HG03095 (cell line): ENCODE results near the gene RAB3GAP2.
"Not testable (repeated sequence)": the region's sequence is repeated elsewhere in the genome, so short reads cannot be mapped to it uniquely, and the experiment has no call there.

Experiments
- ATAC-seq: cut with Tn5 transposase; IDR thresholded peaks from one replicate; pipeline ENCODE4 v1.9.1; 2021; ENCODE audit warnings: moderate library complexity; ENCODE audit not compliant: unreplicated experiment

The RAB3GAP2 gene

DNA sequence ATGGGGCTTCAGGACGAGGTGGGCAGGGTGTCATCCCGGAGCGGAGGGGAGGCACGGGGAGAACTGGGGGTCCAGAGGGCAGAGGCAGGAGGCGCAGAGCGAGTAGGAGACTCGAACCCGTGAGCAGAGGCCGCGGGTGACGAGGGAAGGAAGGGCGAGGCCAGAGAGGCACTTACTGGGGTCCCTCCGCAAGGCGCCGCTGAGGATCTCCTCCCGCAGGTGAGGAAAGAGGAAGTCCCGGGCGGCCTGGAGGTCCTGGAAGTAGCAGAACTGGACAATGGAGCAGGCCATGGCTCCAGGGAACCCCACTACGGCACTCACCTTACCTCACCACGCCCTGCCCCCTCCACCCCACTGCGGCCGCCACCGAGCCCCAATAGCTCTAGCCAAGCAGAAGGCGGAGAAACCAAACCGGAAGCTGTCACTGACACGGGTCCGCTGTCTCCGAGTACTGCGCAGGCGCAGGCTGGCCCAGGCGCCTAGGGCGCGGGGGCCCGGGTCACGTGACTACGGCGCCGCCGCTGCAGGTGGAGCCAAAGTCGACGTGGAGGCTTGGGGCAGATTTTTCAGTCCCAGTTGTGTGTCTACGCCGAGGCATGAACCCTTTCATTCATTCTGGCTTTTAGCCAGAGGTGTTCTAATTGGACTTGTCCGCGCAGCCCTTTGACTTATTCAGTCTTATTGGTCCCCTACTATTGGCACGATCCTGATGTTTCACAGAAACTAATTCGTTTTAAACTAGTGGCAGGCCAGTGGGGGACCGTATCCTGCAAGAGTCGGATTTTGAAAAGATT is at the start of gene RAB3GAP2:
RAB3GAP2 (minus strand) TSS at position 407 of the 794 bp plus-strand sequence; CDS start at position 291, 116 bp downstream.
- peak; percentile 95 for ATAC-seq

GRCh38 chr1:220321758-220322157 is 49.5 kb upstream of the RAB3GAP2 start:
- no peak for ATAC-seq

DNA sequence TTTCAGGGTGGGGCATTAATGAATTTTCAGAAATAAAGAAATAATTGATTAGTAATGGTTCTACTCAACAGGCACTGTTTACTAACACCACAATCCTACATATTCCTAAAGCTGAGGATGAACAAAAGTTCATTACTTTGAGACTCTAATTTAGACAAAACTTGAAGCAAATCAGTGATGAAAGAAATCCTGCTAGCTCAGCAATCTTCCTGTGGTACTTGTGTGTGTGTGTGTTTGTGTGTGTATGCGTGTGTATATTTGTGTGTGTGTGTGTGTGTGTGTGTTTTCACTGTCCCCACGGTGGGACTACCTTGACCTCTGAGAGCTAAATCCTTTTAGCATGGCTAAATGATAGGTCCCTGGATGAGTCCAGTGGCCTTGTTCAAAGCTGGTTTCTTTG is 48.5 kb upstream of the RAB3GAP2 start:
- no peak for ATAC-seq

- ATAC-seq, result no peak
Observed at GRCh38 chr1:220318673-220319072, 46.4 kb upstream of the RAB3GAP2 start.

DNA sequence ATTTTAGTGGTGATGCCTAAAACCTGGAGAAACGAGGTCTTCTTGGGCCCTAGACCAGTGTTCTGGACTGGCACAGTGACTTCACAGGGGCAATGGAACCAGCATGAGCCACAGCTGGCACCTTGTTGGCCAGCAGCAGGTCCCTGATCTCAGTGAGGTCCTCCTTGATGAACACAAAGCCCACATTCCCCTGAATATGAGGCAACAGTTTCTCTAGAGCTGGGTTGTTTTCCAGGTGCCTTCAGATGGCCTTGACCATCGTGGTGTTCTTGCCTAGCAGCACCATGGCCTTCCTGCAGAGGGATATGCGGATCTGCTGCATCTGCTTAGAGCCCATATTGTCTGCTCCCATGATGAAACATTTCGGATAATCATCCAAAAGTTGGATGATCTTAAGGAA is 44.9 kb upstream of the RAB3GAP2 start:
- no peak for ATAC-seq

DNA sequence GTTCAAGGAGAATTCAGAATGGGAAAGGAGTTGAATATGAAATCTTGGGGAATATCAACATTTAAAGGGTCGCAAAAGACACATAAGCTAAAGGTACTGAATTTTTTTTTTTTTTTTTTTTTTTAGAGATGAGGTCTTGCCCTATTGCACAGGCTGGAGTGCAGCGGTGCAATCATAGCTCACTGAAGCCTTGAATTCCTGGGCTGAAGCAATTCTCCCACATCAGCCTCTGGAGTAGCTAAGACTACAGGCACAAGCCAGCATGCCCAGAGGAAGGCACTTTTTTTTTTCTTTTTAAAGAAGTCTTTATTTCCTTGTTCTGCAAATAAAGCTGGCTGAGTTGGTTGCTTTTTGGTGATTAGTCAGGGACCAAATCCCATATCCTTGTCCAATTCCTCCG is 44.1 kb upstream of the RAB3GAP2 start:
- no peak for ATAC-seq

GRCh38 chr1:220315070-220315839 is 43.0 kb upstream of the RAB3GAP2 start:
- no peak for ATAC-seq

DNA sequence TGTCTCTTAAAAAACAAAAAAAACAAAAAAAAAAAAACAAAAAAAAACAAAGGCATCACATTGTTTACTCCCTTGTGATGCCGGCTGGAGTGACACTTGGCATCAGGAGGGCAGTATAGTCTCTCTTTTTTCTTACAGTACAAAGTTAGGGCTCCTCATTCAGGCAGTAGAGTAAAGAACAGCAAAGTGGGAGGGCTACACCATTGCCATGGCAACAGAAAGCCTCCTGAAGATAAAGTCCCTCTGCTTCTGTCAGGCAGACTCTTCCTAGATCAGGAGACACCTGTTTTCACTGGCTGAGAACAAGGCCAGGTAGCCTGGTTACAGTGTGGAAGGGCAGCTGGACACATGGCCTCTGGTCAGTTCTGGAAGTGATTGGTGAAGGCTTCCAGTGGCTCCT is 41.3 kb upstream of the RAB3GAP2 start:
- no peak for ATAC-seq

- not testable (repeated sequence) for ATAC-seq
Observed at GRCh38 chr1:220310147-220310546, 37.9 kb upstream of the RAB3GAP2 start.

DNA sequence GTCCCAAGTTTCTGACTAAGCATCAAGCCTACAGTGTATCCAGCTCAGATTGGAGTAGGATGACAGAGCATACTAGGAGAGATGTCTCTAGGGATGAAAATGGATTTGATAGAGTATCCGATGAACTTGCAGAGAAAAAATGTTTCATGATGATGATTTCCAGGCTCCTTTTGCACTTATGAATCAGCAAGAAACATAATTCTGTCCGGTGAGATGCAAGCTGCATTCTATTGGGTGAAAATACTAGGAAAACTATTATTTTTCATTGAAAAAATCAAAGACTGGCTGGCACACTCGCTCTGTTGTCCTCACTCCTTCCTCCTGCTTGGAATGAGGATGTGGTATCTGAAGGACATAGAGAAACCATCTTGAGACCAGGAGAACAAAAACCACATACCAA is 35.4 kb upstream of the RAB3GAP2 start:
- no peak for ATAC-seq

- ATAC-seq, result no peak
Observed at GRCh38 chr1:220306339-220306738, 34.1 kb upstream of the RAB3GAP2 start.

DNA sequence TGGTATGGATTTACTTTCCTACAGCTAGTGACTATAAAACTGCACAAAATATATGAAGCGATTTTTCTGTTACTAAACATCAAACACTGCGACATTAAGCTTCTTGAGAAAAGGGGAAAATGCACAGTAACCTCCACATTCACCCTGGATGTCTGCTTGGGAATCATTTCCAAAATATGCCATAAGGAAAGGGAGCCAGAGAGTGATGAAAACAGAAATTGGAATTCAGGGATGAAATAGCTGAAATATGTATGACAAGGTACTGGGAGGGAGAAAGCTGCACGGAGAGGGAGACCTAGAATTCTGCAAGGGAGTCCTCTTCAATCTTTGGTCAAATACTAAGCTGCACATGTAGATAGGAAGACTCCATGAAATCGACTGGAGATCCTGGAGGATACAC is 31.6 kb upstream of the RAB3GAP2 start:
- no peak for ATAC-seq

GRCh38 chr1:220301630-220302029 is 29.4 kb upstream of the RAB3GAP2 start:
- ATAC-seq, result no peak

GRCh38 chr1:220300442-220301121 is 28.3 kb upstream of the RAB3GAP2 start:
- no peak for ATAC-seq

DNA sequence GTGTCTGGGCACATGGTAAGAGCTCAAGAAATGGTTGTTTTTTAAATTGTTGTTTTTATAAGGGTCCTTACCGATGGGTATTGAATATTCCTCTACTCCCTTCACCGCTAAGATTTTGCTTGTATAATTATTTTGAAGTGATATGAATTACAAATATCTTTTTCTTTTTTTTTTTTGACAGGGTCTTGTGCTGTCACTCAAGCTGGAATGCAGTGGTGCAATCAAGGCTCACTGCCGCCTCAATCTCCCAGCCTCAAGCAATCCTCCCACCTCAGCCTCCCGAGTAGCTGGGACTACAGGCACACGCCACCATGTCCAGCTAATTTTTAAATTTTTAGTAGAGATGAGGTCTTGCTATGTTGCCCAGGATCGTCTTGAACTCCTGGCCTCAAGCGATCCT is 27.1 kb upstream of the RAB3GAP2 start:
- no peak for ATAC-seq

- no peak for ATAC-seq
Observed at GRCh38 chr1:220298470-220299205, 26.4 kb upstream of the RAB3GAP2 start.

- ATAC-seq, result no peak
Observed at GRCh38 chr1:220296981-220297380, 24.7 kb upstream of the RAB3GAP2 start.

DNA sequence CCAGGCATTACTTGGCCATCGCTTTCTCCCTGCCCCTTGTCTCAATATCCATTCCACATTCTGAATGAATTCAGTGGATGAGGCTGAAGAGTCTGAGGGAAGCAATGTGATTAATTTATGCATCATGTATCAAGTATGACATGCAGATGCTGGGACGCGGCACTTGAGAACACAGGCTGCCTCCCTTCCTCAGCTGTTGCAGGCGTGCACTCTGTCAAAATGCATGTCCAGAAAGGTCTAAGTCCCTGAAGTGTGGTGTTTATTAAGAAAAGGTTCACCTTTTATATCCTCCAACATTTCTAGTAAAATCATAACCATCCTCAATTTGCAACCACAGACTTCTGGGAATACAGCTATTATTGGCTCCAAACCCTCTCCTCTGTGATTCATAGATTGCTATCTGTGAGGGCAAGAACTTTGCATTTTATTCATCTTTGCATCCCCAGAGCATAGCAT is 22.6 kb upstream of the RAB3GAP2 start:
- no peak for ATAC-seq

- no peak for ATAC-seq
Observed at GRCh38 chr1:220291580-220291979, 19.3 kb upstream of the RAB3GAP2 start.

- ATAC-seq, result no peak
Observed at GRCh38 chr1:220290140-220290761, 18.0 kb upstream of the RAB3GAP2 start.
